Gastrocnemius medialis (tissue), 4 donors: ENCODE data around the gene CENPU. TPM values are rescaled to one million over a fixed set of nuclear protein-coding genes. Genes with fewer than 3 reads are reported as not detected.

ENCODE experiments used
- ATAC-seq, 2 donors: fragments of 150-250 bp; one replicate each; pipeline ENCODE4 v1.9.1; 2016
- DNase-seq, 2 donors: peaks; one replicate each; pipeline ENCODE4 v3.0.0-alpha.2; 2019
- H3K27ac ChIP-seq, 4 donors: fragments of 200-600 bp; sonication (generic); 1 replicate in 1 of 4; 2 replicates in 3 of 4; pipeline ENCODE4 v1.5.1; 2016 to 2018; ENCODE audit warnings: mild to moderate bottlenecking in 2 of 4, moderate library complexity in 1 of 4
- H3K27me3 ChIP-seq, 3 donors: fragments of 200-600 bp; sonication (generic) in 2 of 3; 1 replicate in 1 of 3; 2 replicates in 2 of 3; pipeline versions ENCODE4 v1.5.1 to v1.6.0; 2016 to 2019; ENCODE audit warnings: mild to moderate bottlenecking in 1 of 3, moderate library complexity in 1 of 3
- H3K36me3 ChIP-seq, 2 donors: fragments of 200-600 bp; sonication (generic) in 1 of 2; one replicate each; pipeline ENCODE4 v1.5.1; 2017 to 2018
- H3K4me1 ChIP-seq, 2 donors: fragments of 200-600 bp; sonication (generic) in 1 of 2; one replicate each; pipeline ENCODE4 v1.5.1; 2016 to 2017; ENCODE audit warnings: mild to moderate bottlenecking in 2 of 2
- H3K4me3 ChIP-seq, 4 donors: fragments of 200-600 bp; sonication (generic) in 3 of 4; 1 replicate in 1 of 4; 2 replicates in 3 of 4; pipeline ENCODE4 v1.5.1; 2016 to 2019; ENCODE audit warnings: mild to moderate bottlenecking in 2 of 4
- H3K9me3 ChIP-seq, 3 donors: fragments of 200-600 bp; sonication (generic) in 2 of 3; 1 replicate in 1 of 3; 2 replicates in 2 of 3; pipeline ENCODE4 v1.5.1; 2016 to 2019
- CTCF ChIP-seq, 5 experiments: fragments of 450-650 bp in 3 of 5; fragments of 200-600 bp in 2 of 5; sonication (generic) in 2 of 5; IDR thresholded peaks in 4 of 5; conservative IDR thresholded peaks in 1 of 5; 1 replicate in 4 of 5; 2 replicates in 1 of 5; pipeline ENCODE4 v1.5.1; 2016 to 2019; ENCODE audit warnings: antibody characterized with exemption in 5 of 5, mild to moderate bottlenecking in 3 of 5, moderate library complexity in 3 of 5
- POLR2A ChIP-seq, 2 donors: fragments of 450-650 bp; IDR thresholded peaks; one replicate each; pipeline ENCODE4 v1.6.1; 2017; ENCODE audit warnings: antibody characterized with exemption in 2 of 2, mild to moderate bottlenecking in 2 of 2, moderate library complexity in 2 of 2
- in situ Hi-C, 4 donors: fragments of 200-750 bp; cut with MboI; loops; one replicate each; pipeline versions ENCODE4 v1.15.0 to v1.8.0; 2017; ENCODE audit warnings: low sequenced_read_pairs in 4 of 4
- intact Hi-C: fragments of 100-400 bp; cut with DNase I; formaldehyde crosslinking; loops from one replicate; pipeline ENCODE4 v1.15.1; 2023; ENCODE audit warnings: low total_unique reads
- total RNA-seq, 4 donors: library from RNA; depleted of rRNA; stranded (reverse); fragments of >200 nt; gene quantifications; one replicate each; pipeline versions ENCODE4 v1.1.0 to v1.2.3, GENCODE V29; 2016

The CENPU gene
- total RNA-seq, 4 donors from 2014 or later, result 0.75 to 2.7 (median 2.2) TPM; not detected in 1

- Histone ChIP-seq H3K27ac (no peak overlapping the region), H3K36me3 (no peaks in the 10 kb centered on the region), H3K27me3 (no peaks in the 10 kb centered on the region), H3K4me3 (no peak overlapping the region), H3K9me3 (no peaks in the 10 kb centered on the region), H3K4me1 (peaks cover 11 to 12% of the 10 kb centered on the region in 2 donors)
- no peak for ATAC-seq
- intact Hi-C loops, result loop anchor here (5.0 to 10.0 kb wide), 2 partner anchors 97 to 405 kb away; partner anchors contain the start of gene ACSL1
- in situ Hi-C loops, result loop anchor here in 3 of 4 donors (25.0 kb wide), 1 partner anchor 257 kb away; no protein-coding TSS in a partner anchor
- TF ChIP-seq CTCF (IDR thresholded peaks at IDR 0.05 in 4 of 5, conservative IDR thresholded peaks at IDR 0.05 in 1 of 5) (no peak), POLR2A (IDR thresholded peaks at IDR 0.05) (no peak)
- DNase-seq, result no peak
Observed at GRCh38 chr4:184729946-184730345, 4.0 kb downstream of the CENPU start.

GRCh38 chr4:184728858-184729257, 5.0 kb downstream of the CENPU start:
- no peak for DNase-seq
- no peak for TF ChIP-seq POLR2A (IDR thresholded peaks at IDR 0.05)
- TF ChIP-seq CTCF (IDR thresholded peaks at IDR 0.05 in 4 of 5, conservative IDR thresholded peaks at IDR 0.05 in 1 of 5), result no peak
- Histone ChIP-seq H3K27ac (no peak overlapping the region), H3K9me3 (no peaks in the 10 kb centered on the region), H3K27me3 (no peaks in the 10 kb centered on the region), H3K36me3 (no peaks in the 10 kb centered on the region), H3K4me1 (peaks cover 6 to 7% of the 10 kb centered on the region in 2 donors), H3K4me3 (no peak overlapping the region)
- no peak for ATAC-seq
- in situ Hi-C loops (loop anchor here in 3 of 4 donors (25.0 kb wide), 1 partner anchor 258 kb away; no protein-coding TSS in a partner anchor), intact Hi-C loops (no loop called here)

GRCh38 chr4:184727430-184727829, 6.5 kb downstream of the CENPU start:
- ATAC-seq (no peak), DNase-seq (no peak)
- no peak overlapping the region for H3K27ac ChIP-seq
- no peaks in the 10 kb centered on the region for H3K36me3 ChIP-seq
- TF ChIP-seq POLR2A (IDR thresholded peaks at IDR 0.05), result no peak
- TF ChIP-seq CTCF (IDR thresholded peaks at IDR 0.05 in 4 of 5, conservative IDR thresholded peaks at IDR 0.05 in 1 of 5), result no peak
- no peak overlapping the region for H3K4me3 ChIP-seq
- H3K9me3 ChIP-seq, result no peaks in the 10 kb centered on the region
- no peaks in the 10 kb centered on the region for H3K4me1 ChIP-seq
- intact Hi-C loops, result no loop called here
- no peaks in the 10 kb centered on the region for H3K27me3 ChIP-seq
- in situ Hi-C loops, result loop anchor here in 3 of 4 donors (25.0 kb wide), 1 partner anchor 260 kb away; no protein-coding TSS in a partner anchor

GRCh38 chr4:184722798-184723197, 11.1 kb downstream of the CENPU start:
- Histone ChIP-seq H3K4me3 (no peak overlapping the region), H3K27ac (no peak overlapping the region), H3K4me1 (no peaks in the 10 kb centered on the region), H3K36me3 (no peaks in the 10 kb centered on the region), H3K9me3 (peaks cover 0 to 5% (median 0%) of the 10 kb centered on the region in 3 donors), H3K27me3 (no peaks in the 10 kb centered on the region)
- no peak for DNase-seq
- intact Hi-C loops, result no loop called here
- ATAC-seq, result no peak
- no peak for TF ChIP-seq CTCF (IDR thresholded peaks at IDR 0.05 in 4 of 5, conservative IDR thresholded peaks at IDR 0.05 in 1 of 5)
- no peak for TF ChIP-seq POLR2A (IDR thresholded peaks at IDR 0.05)
- in situ Hi-C loops, result no loop called here

- no peaks in the 10 kb centered on the region for H3K4me1 ChIP-seq
- H3K27me3 ChIP-seq, result no peaks in the 10 kb centered on the region
- DNase-seq, result no peak
- H3K9me3 ChIP-seq, result peaks cover 0 to 5% (median 0%) of the 10 kb centered on the region in 3 donors
- H3K27ac ChIP-seq, result no peak overlapping the region
- no peak for ATAC-seq
- intact Hi-C loops, result no loop called here
- in situ Hi-C loops, result no loop called here
- TF ChIP-seq POLR2A (IDR thresholded peaks at IDR 0.05), result no peak
- no peak for TF ChIP-seq CTCF (IDR thresholded peaks at IDR 0.05 in 4 of 5, conservative IDR thresholded peaks at IDR 0.05 in 1 of 5)
- H3K36me3 ChIP-seq, result no peaks in the 10 kb centered on the region
- H3K4me3 ChIP-seq, result no peak overlapping the region
Observed at GRCh38 chr4:184721254-184721653, 12.6 kb downstream of the CENPU start.
